ENCODE data around the gene SOX8. TPM values are rescaled to one million over a fixed set of nuclear protein-coding genes. Genes with fewer than 3 reads are reported as not detected.

The SOX8 gene
- total RNA-seq, 1 experiment from 2014 or later = 5.2 TPM

DNA sequence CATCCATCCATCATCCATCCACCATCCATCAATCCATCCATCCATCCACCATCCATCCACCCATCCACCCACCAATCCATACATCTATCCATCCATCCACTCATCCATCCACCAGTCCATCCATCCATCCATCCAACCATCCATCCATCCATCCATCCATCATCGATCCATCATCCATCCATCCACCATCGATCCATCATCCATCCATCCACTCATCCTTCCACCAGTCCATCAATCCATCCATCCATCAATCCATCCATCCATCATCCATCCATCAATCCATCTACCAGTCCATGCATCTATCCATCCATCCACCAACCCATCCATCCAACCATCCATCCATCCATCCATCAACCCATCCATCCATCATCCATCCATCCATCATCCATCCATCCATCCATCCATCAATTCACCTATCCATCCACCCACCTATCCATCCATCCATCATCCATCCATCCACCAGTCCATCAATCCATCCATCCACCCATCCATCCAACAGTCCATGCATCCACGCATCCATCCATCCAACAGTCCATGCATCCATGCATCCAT is 51.6 kb downstream of the SOX8 start:
- H3K4me1 ChIP-seq (ENCODE audit: control insufficient read depth in 1 of 2, insufficient read depth in 2 of 2, low read length in 2 of 2) = peaks cover 0 to 12% of the 10 kb centered on the region in 2 experiments; a peak in 2 of 4 replicates
- no peak overlapping the region for H2AFZ ChIP-seq (ENCODE audit: low read depth, low read length, poor library complexity, severe bottlenecking)
- H3K9ac ChIP-seq (ENCODE audit: low read length) = no peak overlapping the region
- H3K4me3 ChIP-seq (replicated peaks in 1 of 2; ENCODE audit: low read depth in 1 of 2, low read length in 2 of 2) = no peak overlapping the region
- no peaks in the 10 kb centered on the region for H3K36me3 ChIP-seq (ENCODE audit: control insufficient read depth in 1 of 2, insufficient read depth in 2 of 2, low read length in 2 of 2)
- no peak overlapping the region for H3K27ac ChIP-seq (ENCODE audit: low read depth, low read length)
- H3K27me3 ChIP-seq (ENCODE audit: insufficient read depth, low read length) = 0 out of 2 replicates have a peak, but pooled peaks cover 3% of the 10 kb centered on the region
- no TSS peak for BruUV-seq (replicated peaks)
- no peaks in the 10 kb centered on the region for H3K9me2 ChIP-seq (ENCODE audit: insufficient read depth)
- CTCF ChIA-PET = no interaction called here
- TF ChIP-seq SRF (IDR thresholded peaks at IDR 0.05; ENCODE audit: low read depth) = no peak
- no peak for TF ChIP-seq POLR2A (IDR thresholded peaks at IDR 0.05; ENCODE audit: borderline replicate concordance, extremely low read depth, insufficient read depth, insufficient read length)
- no peak for TF ChIP-seq CTCF (IDR thresholded peaks at IDR 0.05 in 2 of 3, conservative IDR thresholded peaks at IDR 0.05 in 1 of 3; ENCODE audit: borderline replicate concordance in 1 of 3, insufficient read depth in 1 of 3, low read depth in 2 of 3, low read length in 2 of 3)
- TF ChIP-seq, protein P1, sequence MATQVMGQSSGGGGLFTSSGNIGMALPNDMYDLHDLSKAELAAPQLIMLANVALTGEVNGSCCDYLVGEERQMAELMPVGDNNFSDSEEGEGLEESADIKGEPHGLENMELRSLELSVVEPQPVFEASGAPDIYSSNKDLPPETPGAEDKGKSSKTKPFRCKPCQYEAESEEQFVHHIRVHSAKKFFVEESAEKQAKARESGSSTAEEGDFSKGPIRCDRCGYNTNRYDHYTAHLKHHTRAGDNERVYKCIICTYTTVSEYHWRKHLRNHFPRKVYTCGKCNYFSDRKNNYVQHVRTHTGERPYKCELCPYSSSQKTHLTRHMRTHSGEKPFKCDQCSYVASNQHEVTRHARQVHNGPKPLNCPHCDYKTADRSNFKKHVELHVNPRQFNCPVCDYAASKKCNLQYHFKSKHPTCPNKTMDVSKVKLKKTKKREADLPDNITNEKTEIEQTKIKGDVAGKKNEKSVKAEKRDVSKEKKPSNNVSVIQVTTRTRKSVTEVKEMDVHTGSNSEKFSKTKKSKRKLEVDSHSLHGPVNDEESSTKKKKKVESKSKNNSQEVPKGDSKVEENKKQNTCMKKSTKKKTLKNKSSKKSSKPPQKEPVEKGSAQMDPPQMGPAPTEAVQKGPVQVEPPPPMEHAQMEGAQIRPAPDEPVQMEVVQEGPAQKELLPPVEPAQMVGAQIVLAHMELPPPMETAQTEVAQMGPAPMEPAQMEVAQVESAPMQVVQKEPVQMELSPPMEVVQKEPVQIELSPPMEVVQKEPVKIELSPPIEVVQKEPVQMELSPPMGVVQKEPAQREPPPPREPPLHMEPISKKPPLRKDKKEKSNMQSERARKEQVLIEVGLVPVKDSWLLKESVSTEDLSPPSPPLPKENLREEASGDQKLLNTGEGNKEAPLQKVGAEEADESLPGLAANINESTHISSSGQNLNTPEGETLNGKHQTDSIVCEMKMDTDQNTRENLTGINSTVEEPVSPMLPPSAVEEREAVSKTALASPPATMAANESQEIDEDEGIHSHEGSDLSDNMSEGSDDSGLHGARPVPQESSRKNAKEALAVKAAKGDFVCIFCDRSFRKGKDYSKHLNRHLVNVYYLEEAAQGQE (IDR thresholded peaks at IDR 0.05; ENCODE audit: low read depth) = no peak
- no peak for TF ChIP-seq TCF7L2 (IDR thresholded peaks at IDR 0.05; ENCODE audit: borderline replicate concordance, extremely low read depth, insufficient read depth, insufficient read length)
- TF ChIP-seq JUND (IDR thresholded peaks at IDR 0.05) = no peak
- DNase-seq (ENCODE audit: low read depth, low spot score) (no peak), ATAC-seq (no peak)
- H3K4me2 ChIP-seq (ENCODE audit: low read length) = no peak overlapping the region
- POLR2A ChIA-PET = no interaction called here
- intact Hi-C loops (cut with micrococcal nuclease) = no loop called here
- H4K20me1 ChIP-seq (ENCODE audit: insufficient read depth) = no peaks in the 10 kb centered on the region
- no peaks in the 10 kb centered on the region for H3K79me2 ChIP-seq (ENCODE audit: insufficient read depth, low read length)
- peaks cover 0 to 8% of the 10 kb centered on the region in 2 experiments; a peak in 1 of 4 replicates for H3K9me3 ChIP-seq (ENCODE audit: control insufficient read depth in 1 of 2, insufficient read depth in 1 of 2, low read depth in 1 of 2, low read length in 2 of 2)
- RAD21 ChIA-PET (ENCODE audit: low non-redundant PET in 1 of 2, low total read pairs in 2 of 2, uncharacterized antibody in 2 of 2, unreplicated experiment in 2 of 2) = no interaction called here
